Subcutaneous abdominal adipose tissue (tissue), 5 donors: ENCODE data around the gene CRISP2.

Source experiments
- H3K27ac ChIP-seq: one replicate; pipeline ENCODE4 v1.7.0; 2013; ENCODE audit warnings: low read depth, mild to moderate bottlenecking, inconsistent platforms, low read length, moderate library complexity
- H3K27me3 ChIP-seq, 5 donors: one replicate each; pipeline ENCODE4 v1.7.0; 2013; ENCODE audit warnings: low read length in 5 of 5, inconsistent platforms in 1 of 5; ENCODE audit not compliant: control insufficient read depth in 5 of 5, insufficient read depth in 4 of 5
- H3K36me3 ChIP-seq, 5 donors: one replicate each; pipeline ENCODE4 v1.7.0; 2013; ENCODE audit warnings: low read length in 5 of 5; ENCODE audit not compliant: control insufficient read depth in 5 of 5, insufficient read depth in 5 of 5
- H3K4me1 ChIP-seq, 5 donors: one replicate each; pipeline ENCODE4 v1.7.0; 2013; ENCODE audit warnings: low read length in 5 of 5, mild to moderate bottlenecking in 3 of 5, moderate library complexity in 1 of 5; ENCODE audit not compliant: control insufficient read depth in 5 of 5, insufficient read depth in 5 of 5
- H3K4me3 ChIP-seq, 5 donors: one replicate each; pipeline ENCODE4 v1.7.0; 2013; ENCODE audit warnings: low read length in 5 of 5, low read depth in 1 of 5
- H3K9ac ChIP-seq, 5 donors: one replicate each; pipeline ENCODE4 v1.7.0; 2013; ENCODE audit warnings: low read length in 5 of 5, mild to moderate bottlenecking in 4 of 5, moderate library complexity in 3 of 5
- H3K9me3 ChIP-seq, 5 donors: one replicate each; pipeline ENCODE4 v1.7.0; 2013; ENCODE audit warnings: low read length in 5 of 5; ENCODE audit not compliant: control insufficient read depth in 5 of 5
- donor health status: healthy.
- donor health status: healthy.
- donor health status: healthy.
- donor health status: healthy.
- donor health status: healthy.

The CRISP2 gene

GRCh38 chr6:49720372-49720771, 7.0 kb upstream of the CRISP2 start:
- Histone ChIP-seq H3K9me3 (no peaks in the 10 kb centered on the region), H3K4me3 (no peak overlapping the region), H3K9ac (no peak overlapping the region), H3K27me3 (no peaks in the 10 kb centered on the region), H3K27ac (no peak overlapping the region), H3K36me3 (no peaks in the 10 kb centered on the region), H3K4me1 (no peaks in the 10 kb centered on the region)

GRCh38 chr6:49698478-49698877, 14.9 kb downstream of the CRISP2 start:
- no peak overlapping the region for H3K27ac ChIP-seq
- no peaks in the 10 kb centered on the region for H3K36me3 ChIP-seq
- no peak overlapping the region for H3K9ac ChIP-seq
- no peaks in the 10 kb centered on the region for H3K27me3 ChIP-seq
- no peaks in the 10 kb centered on the region for H3K4me1 ChIP-seq
- peaks cover 0 to 13% (median 5%) of the 10 kb centered on the region in 5 donors for H3K9me3 ChIP-seq
- H3K4me3 ChIP-seq: no peak overlapping the region

GRCh38 chr6:49693512-49693911, 19.8 kb downstream of the CRISP2 start:
- no peaks in the 10 kb centered on the region for H3K27me3 ChIP-seq
- no peaks in the 10 kb centered on the region for H3K4me1 ChIP-seq
- no peak overlapping the region for H3K9ac ChIP-seq
- H3K36me3 ChIP-seq: no peaks in the 10 kb centered on the region
- H3K4me3 ChIP-seq: no peak overlapping the region
- H3K27ac ChIP-seq: no peak overlapping the region
- peaks cover 0 to 21% (median 16%) of the 10 kb centered on the region in 5 donors for H3K9me3 ChIP-seq

- peaks cover 0 to 21% (median 16%) of the 10 kb centered on the region in 5 donors for H3K9me3 ChIP-seq
- H3K27me3 ChIP-seq: no peaks in the 10 kb centered on the region
- no peak overlapping the region for H3K4me3 ChIP-seq
- no peaks in the 10 kb centered on the region for H3K4me1 ChIP-seq
- H3K27ac ChIP-seq: no peak overlapping the region
- no peaks in the 10 kb centered on the region for H3K36me3 ChIP-seq
- no peak overlapping the region for H3K9ac ChIP-seq
Observed at GRCh38 chr6:49692534-49692933, 20.8 kb downstream of the CRISP2 start.

GRCh38 chr6:49676671-49677281, 36.6 kb downstream of the CRISP2 start:
- Histone ChIP-seq H3K9me3 (peaks cover 0 to 3% (median 0%) of the 10 kb centered on the region in 5 donors), H3K36me3 (no peaks in the 10 kb centered on the region), H3K4me3 (no peak overlapping the region), H3K9ac (no peak overlapping the region), H3K27ac (no peak overlapping the region), H3K4me1 (peaks cover 0 to 4% (median 0%) of the 10 kb centered on the region in 5 donors), H3K27me3 (no peaks in the 10 kb centered on the region)

- no peak overlapping the region for H3K27ac ChIP-seq
- H3K9me3 ChIP-seq: peaks cover 0 to 4% (median 0%) of the 10 kb centered on the region in 5 donors
- peaks cover 0 to 4% (median 0%) of the 10 kb centered on the region in 5 donors for H3K4me1 ChIP-seq
- no peak overlapping the region for H3K4me3 ChIP-seq
- H3K9ac ChIP-seq: no peak overlapping the region
- no peaks in the 10 kb centered on the region for H3K27me3 ChIP-seq
- H3K36me3 ChIP-seq: no peaks in the 10 kb centered on the region
Observed at GRCh38 chr6:49675816-49676215, 37.5 kb downstream of the CRISP2 start.

- H3K4me1 ChIP-seq: no peaks in the 10 kb centered on the region
- no peaks in the 10 kb centered on the region for H3K36me3 ChIP-seq
- no peak overlapping the region for H3K27ac ChIP-seq
- H3K9ac ChIP-seq: no peak overlapping the region
- no peaks in the 10 kb centered on the region for H3K27me3 ChIP-seq
- H3K9me3 ChIP-seq: peaks cover 0 to 4% (median 0%) of the 10 kb centered on the region in 5 donors
- H3K4me3 ChIP-seq: no peak overlapping the region
Observed at GRCh38 chr6:49668083-49668511, 45.2 kb downstream of the CRISP2 start.

GRCh38 chr6:49666930-49667757, 46.2 kb downstream of the CRISP2 start:
- no peak overlapping the region for H3K27ac ChIP-seq
- H3K4me3 ChIP-seq: no peak overlapping the region
- H3K27me3 ChIP-seq: no peaks in the 10 kb centered on the region
- no peak overlapping the region for H3K9ac ChIP-seq
- no peaks in the 10 kb centered on the region for H3K4me1 ChIP-seq
- no peaks in the 10 kb centered on the region for H3K36me3 ChIP-seq
- H3K9me3 ChIP-seq: peaks cover 0 to 4% (median 0%) of the 10 kb centered on the region in 5 donors

- no peak overlapping the region for H3K27ac ChIP-seq
- H3K9ac ChIP-seq: no peak overlapping the region
- H3K4me3 ChIP-seq: no peak overlapping the region
- H3K27me3 ChIP-seq: no peaks in the 10 kb centered on the region
- H3K36me3 ChIP-seq: no peaks in the 10 kb centered on the region
- H3K4me1 ChIP-seq: no peaks in the 10 kb centered on the region
- H3K9me3 ChIP-seq: no peaks in the 10 kb centered on the region
Observed at GRCh38 chr6:49666480-49666879, 46.9 kb downstream of the CRISP2 start.

GRCh38 chr6:49664817-49665216, 48.5 kb downstream of the CRISP2 start:
- Histone ChIP-seq H3K9ac (no peak overlapping the region), H3K27me3 (no peaks in the 10 kb centered on the region), H3K4me3 (no peak overlapping the region), H3K27ac (no peak overlapping the region), H3K9me3 (no peaks in the 10 kb centered on the region), H3K36me3 (no peaks in the 10 kb centered on the region), H3K4me1 (no peaks in the 10 kb centered on the region)
